22Rv1 (cell line): ENCODE data around the gene CARMIL1.

Experiments used
- ZFX ChIP-seq: fragments of 450-650 bp; IDR thresholded peaks from 2 replicates; pipeline ENCODE4 v1.6.1; 2017; ENCODE audit warnings: antibody characterized with exemption, borderline replicate concordance
- TF ChIP-seq, protein P1 (sequence below): fragments of 450-650 bp; IDR thresholded peaks from 2 replicates; pipeline ENCODE4 v1.5.1; 2017; ENCODE audit warnings: mild to moderate bottlenecking

DNA sequence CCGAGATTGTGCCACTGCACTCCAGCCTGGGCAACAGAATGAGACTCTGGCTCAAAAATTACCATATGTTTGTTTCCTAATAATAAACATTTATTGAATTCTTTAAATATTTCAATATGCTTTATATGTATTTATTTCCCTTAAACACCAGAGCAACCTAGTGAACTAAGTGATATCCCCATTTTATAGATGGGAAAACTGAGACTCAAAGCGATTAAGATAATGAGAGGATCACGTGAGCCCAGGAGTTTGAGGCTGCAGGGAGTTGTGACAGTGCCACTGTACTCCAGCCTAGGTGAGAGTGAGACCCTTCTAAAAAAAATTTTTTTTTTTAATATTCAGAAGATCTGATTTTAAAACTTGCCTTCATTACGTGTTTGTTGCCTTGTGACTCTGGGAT, 19.4 kb upstream of the CARMIL1 start:
- TF ChIP-seq, protein P1, sequence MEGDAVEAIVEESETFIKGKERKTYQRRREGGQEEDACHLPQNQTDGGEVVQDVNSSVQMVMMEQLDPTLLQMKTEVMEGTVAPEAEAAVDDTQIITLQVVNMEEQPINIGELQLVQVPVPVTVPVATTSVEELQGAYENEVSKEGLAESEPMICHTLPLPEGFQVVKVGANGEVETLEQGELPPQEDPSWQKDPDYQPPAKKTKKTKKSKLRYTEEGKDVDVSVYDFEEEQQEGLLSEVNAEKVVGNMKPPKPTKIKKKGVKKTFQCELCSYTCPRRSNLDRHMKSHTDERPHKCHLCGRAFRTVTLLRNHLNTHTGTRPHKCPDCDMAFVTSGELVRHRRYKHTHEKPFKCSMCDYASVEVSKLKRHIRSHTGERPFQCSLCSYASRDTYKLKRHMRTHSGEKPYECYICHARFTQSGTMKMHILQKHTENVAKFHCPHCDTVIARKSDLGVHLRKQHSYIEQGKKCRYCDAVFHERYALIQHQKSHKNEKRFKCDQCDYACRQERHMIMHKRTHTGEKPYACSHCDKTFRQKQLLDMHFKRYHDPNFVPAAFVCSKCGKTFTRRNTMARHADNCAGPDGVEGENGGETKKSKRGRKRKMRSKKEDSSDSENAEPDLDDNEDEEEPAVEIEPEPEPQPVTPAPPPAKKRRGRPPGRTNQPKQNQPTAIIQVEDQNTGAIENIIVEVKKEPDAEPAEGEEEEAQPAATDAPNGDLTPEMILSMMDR = no peak
- no peak for TF ChIP-seq ZFX
